CD14-positive monocyte (primary cell): ENCODE measurements around the gene STX1A. TPM values are rescaled to one million over a fixed set of nuclear protein-coding genes. Genes with fewer than 3 reads are reported as not detected.

Experiments used
- DNase-seq, 3 donors: peaks; one replicate each; pipeline ENCODE4 v3.0.0-alpha.2; 2011 to 2022
- H2AFZ ChIP-seq: 2 replicates; pipeline ENCODE4 v1.6.0; 2012; ENCODE audit warnings: mild to moderate bottlenecking, low read depth, low read length, inconsistent platforms; ENCODE audit not compliant: insufficient read depth, poor library complexity, severe bottlenecking
- H3K27ac ChIP-seq, 2 donors: 1 replicate in 1 of 2; 2 replicates in 1 of 2; pipeline ENCODE4 v1.5.1; 2012 to 2013; ENCODE audit warnings: low read length in 2 of 2, control low read depth in 1 of 2, inconsistent platforms in 1 of 2, low read depth in 1 of 2, mild to moderate bottlenecking in 1 of 2
- H3K27me3 ChIP-seq, 2 donors: one replicate each; pipeline versions ENCODE4 v1.6.0 to v1.6.1; 2011 to 2013; ENCODE audit warnings: low read length in 2 of 2; ENCODE audit not compliant: control insufficient read depth in 2 of 2, insufficient read depth in 2 of 2
- H3K36me3 ChIP-seq, 2 donors: replicated peaks in 1 of 2; 1 replicate in 1 of 2; 2 replicates in 1 of 2; pipeline versions ENCODE4 v1.5.1 to v1.6.1; 2012 to 2013; ENCODE audit warnings: low read length in 2 of 2, control low read depth in 1 of 2, inconsistent platforms in 1 of 2, mild to moderate bottlenecking in 1 of 2; ENCODE audit not compliant: insufficient read depth in 2 of 2, control insufficient read depth in 1 of 2
- H3K4me1 ChIP-seq, 2 donors: 1 replicate in 1 of 2; 2 replicates in 1 of 2; pipeline versions ENCODE4 v1.5.1 to v1.6.1; 2012 to 2013; ENCODE audit warnings: low read length in 2 of 2, control low read depth in 1 of 2, inconsistent platforms in 1 of 2, mild to moderate bottlenecking in 1 of 2, moderate library complexity in 1 of 2; ENCODE audit not compliant: insufficient read depth in 2 of 2, control insufficient read depth in 1 of 2
- H3K4me2 ChIP-seq: replicated peaks from 2 replicates; pipeline ENCODE3; 2012; ENCODE audit warnings: low read length, moderate library complexity, mild to moderate bottlenecking; ENCODE audit not compliant: poor library complexity, severe bottlenecking; ENCODE audit errors: extremely low read depth
- H3K4me3 ChIP-seq, 3 experiments: fragments of 200-600 bp in 1 of 3; sonication (generic) in 1 of 3; replicated peaks in 1 of 3; 1 replicate in 2 of 3; 2 replicates in 1 of 3; pipeline ENCODE4 v1.5.1; 2011 to 2013; ENCODE audit warnings: low read length in 3 of 3, mild to moderate bottlenecking in 3 of 3, control low read depth in 2 of 3, low read depth in 2 of 3, inconsistent platforms in 1 of 3, moderate library complexity in 1 of 3
- H3K79me2 ChIP-seq: 2 replicates; pipeline ENCODE4 v1.6.0; 2012; ENCODE audit warnings: mild to moderate bottlenecking, control low read depth, inconsistent platforms, low read length, moderate library complexity; ENCODE audit not compliant: insufficient read depth
- H3K9ac ChIP-seq: 2 replicates; pipeline ENCODE4 v1.6.0; 2017; ENCODE audit warnings: low read length, mild to moderate bottlenecking; ENCODE audit not compliant: insufficient read depth, poor library complexity, severe bottlenecking
- H3K9me3 ChIP-seq, 2 donors: replicated peaks in 1 of 2; 1 replicate in 1 of 2; 2 replicates in 1 of 2; pipeline versions ENCODE4 v1.5.1 to v1.6.1; 2012 to 2013; ENCODE audit warnings: low read length in 2 of 2, control low read depth in 1 of 2; ENCODE audit not compliant: control insufficient read depth in 1 of 2, insufficient read depth in 1 of 2
- H4K20me1 ChIP-seq: 2 replicates; pipeline ENCODE4 v1.6.0; 2012; ENCODE audit warnings: mild to moderate bottlenecking, low read length, control low read depth, moderate library complexity; ENCODE audit not compliant: insufficient read depth
- H3K27ac Mint-ChIP-seq, 7 donors: one replicate each; pipeline ENCODE4 v1.8.0; 2020; ENCODE audit warnings: mild to moderate bottlenecking in 7 of 7, mixed read lengths in 7 of 7, moderate library complexity in 6 of 7, inconsistent platforms in 2 of 7
- H3K27me3 Mint-ChIP-seq, 3 donors: one replicate each; pipeline ENCODE4 v1.8.0; 2021 to 2022; ENCODE audit warnings: low read depth in 3 of 3, mild to moderate bottlenecking in 3 of 3, mixed read lengths in 3 of 3, moderate library complexity in 3 of 3, inconsistent platforms in 1 of 3
- H3K36me3 Mint-ChIP-seq, 2 donors: one replicate each; pipeline ENCODE4 v1.8.0; 2020; ENCODE audit warnings: mixed read lengths in 2 of 2, inconsistent platforms in 1 of 2, mild to moderate bottlenecking in 1 of 2
- H3K4me1 Mint-ChIP-seq: one replicate; pipeline ENCODE4 v1.8.0; 2020; ENCODE audit warnings: mild to moderate bottlenecking, mixed read lengths
- H3K4me3 Mint-ChIP-seq, 2 donors: one replicate each; pipeline ENCODE4 v1.8.0; 2020; ENCODE audit warnings: mild to moderate bottlenecking in 2 of 2, mixed read lengths in 2 of 2, moderate library complexity in 1 of 2
- H3K9me3 Mint-ChIP-seq, 7 donors: one replicate each; pipeline ENCODE4 v1.8.0; 2020 to 2022; ENCODE audit warnings: mixed read lengths in 7 of 7, mild to moderate bottlenecking in 6 of 7, moderate library complexity in 6 of 7, inconsistent platforms in 2 of 7
- WGBS: methylation state at CpG from one replicate; pipeline ENCODE4 v1.1.5; 2013; ENCODE audit warnings: missing lambda C conversion rate; ENCODE audit not compliant: insufficient coverage; 5-methylcytosine and 5-hydroxymethylcytosine counted together
- intact Hi-C, 2 donors: fragments of 100-400 bp; cut with micrococcal nuclease; formaldehyde crosslinking; loops; one replicate each; pipeline versions ENCODE4 v1.15.0 to v1.15.1; 2023
- polyA plus RNA-seq, 3 donors: library from polyadenylated mRNA; depleted of rRNA in 1 of 3; unstranded in 2 of 3; stranded (reverse) in 1 of 3; fragments of 300-500 nt in 2 of 3; fragments of >200 nt in 1 of 3; fragmentation: Illumina TruSeq in 2 of 3; gene quantifications; 1 replicate in 2 of 3; 2 replicates in 1 of 3; pipeline ENCODE4 v1.2.3, GENCODE V29; 2012 to 2021
- TF ChIP-seq, protein P1 (sequence below): fragments of 200-600 bp; IDR thresholded peaks from one replicate; pipeline ENCODE4 v1.8.0; 2022; ENCODE audit warnings: antibody characterized with exemption, mild to moderate bottlenecking

STX1A gene
- polyA plus RNA-seq, 3 donors = 0.27 to 2.7 (median 0.37) TPM

DNA sequence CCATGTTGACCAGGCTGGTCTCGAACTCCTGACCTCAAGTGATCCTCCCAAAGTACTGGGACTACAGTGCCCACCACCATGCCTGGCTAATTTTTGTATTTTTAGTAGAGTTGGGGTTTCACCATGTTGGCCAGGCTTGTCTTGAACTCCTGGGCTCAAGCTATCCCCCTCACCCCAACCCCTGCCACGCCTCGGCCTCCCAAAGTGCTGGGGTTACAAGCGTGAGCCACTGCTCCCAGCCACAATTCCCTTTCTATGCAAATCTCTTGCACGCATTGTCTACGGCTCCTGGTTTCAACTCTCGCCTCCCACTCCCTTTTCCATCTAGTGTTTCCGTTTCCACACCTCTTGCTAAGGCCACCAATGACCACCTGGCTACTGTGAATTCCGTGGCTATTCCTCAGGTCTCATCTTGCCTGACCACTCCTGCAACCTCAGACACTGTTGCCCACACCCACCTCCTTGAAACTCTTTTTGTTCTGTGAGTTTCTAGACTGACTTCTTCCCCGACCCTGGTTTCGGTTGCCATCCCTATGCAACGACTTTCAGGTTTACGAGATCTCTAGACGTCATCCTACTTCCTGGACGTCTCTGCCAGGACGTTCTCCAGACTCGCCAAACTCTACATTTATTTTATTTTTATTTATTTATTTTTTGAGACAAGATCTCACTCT lies 47.2 kb upstream of the STX1A start:
- Mint-ChIP-seq H3K27me3 (peaks cover 50 to 69% (median 62%) of the 10 kb centered on the region in 3 donors), H3K27ac (no peak overlapping the region), H3K9me3 (peaks cover 0 to 7% (median 2%) of the 10 kb centered on the region in 7 donors), H3K36me3 (no peaks in the 10 kb centered on the region), H3K4me1 (peaks cover 2% of the 10 kb centered on the region), H3K4me3 (peak overlapping the region in 1 of 2 donors; percentile 53)
- no peak overlapping the region for H3K4me3 ChIP-seq
- H3K9me3 ChIP-seq = no peaks in the 10 kb centered on the region
- H3K4me1 ChIP-seq = no peaks in the 10 kb centered on the region
- TF ChIP-seq, protein P1, sequence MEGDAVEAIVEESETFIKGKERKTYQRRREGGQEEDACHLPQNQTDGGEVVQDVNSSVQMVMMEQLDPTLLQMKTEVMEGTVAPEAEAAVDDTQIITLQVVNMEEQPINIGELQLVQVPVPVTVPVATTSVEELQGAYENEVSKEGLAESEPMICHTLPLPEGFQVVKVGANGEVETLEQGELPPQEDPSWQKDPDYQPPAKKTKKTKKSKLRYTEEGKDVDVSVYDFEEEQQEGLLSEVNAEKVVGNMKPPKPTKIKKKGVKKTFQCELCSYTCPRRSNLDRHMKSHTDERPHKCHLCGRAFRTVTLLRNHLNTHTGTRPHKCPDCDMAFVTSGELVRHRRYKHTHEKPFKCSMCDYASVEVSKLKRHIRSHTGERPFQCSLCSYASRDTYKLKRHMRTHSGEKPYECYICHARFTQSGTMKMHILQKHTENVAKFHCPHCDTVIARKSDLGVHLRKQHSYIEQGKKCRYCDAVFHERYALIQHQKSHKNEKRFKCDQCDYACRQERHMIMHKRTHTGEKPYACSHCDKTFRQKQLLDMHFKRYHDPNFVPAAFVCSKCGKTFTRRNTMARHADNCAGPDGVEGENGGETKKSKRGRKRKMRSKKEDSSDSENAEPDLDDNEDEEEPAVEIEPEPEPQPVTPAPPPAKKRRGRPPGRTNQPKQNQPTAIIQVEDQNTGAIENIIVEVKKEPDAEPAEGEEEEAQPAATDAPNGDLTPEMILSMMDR = no peak
- peaks cover 9 to 41% of the 10 kb centered on the region in 2 donors for H3K27me3 ChIP-seq
- no peak for DNase-seq
- H3K27ac ChIP-seq = no peak overlapping the region
- H3K4me2 ChIP-seq = no peak overlapping the region
- no peak overlapping the region for H3K9ac ChIP-seq
- 93% methylated on average over 9 of the region's 17 CpGs for WGBS
- no peaks in the 10 kb centered on the region for H4K20me1 ChIP-seq
- H2AFZ ChIP-seq = no peak overlapping the region
- H3K36me3 ChIP-seq = no peaks in the 10 kb centered on the region
- intact Hi-C loops = no loop called here
- no peaks in the 10 kb centered on the region for H3K79me2 ChIP-seq

DNA sequence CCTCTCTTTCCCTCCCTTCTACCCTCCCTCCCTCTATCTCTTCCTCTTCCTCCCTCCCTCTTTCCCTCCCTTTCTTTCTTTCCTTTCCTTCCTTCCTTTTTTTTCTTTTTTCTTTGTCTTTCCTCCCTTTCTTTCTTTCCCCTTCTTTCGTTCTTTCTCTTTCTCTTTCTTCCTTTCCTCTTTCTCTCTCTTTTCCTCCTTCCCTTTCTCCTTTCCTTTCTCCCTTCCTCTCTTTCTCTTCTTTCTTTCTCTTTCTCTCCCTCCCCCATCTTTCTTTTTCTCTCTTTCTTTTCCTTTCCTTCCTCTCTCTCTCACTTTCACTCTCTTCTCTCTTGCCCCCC lies 43.2 kb upstream of the STX1A start:
- DNase-seq = no peak
- no peak overlapping the region for H3K4me3 ChIP-seq
- H3K9me3 ChIP-seq = no peaks in the 10 kb centered on the region
- H3K36me3 Mint-ChIP-seq = no peaks in the 10 kb centered on the region
- H3K27me3 ChIP-seq = peaks cover 0 to 3% of the 10 kb centered on the region in 2 donors
- 75% methylated on average over 1 of the region's 1 CpG for WGBS
- no peak overlapping the region for H3K4me3 Mint-ChIP-seq
- H3K4me1 ChIP-seq = no peaks in the 10 kb centered on the region
- H2AFZ ChIP-seq = no peak overlapping the region
- no peaks in the 10 kb centered on the region for H4K20me1 ChIP-seq
- H3K27ac ChIP-seq = no peak overlapping the region
- intact Hi-C loops = no loop called here
- peaks cover 0 to 3% (median 2%) of the 10 kb centered on the region in 7 donors for H3K9me3 Mint-ChIP-seq
- no peaks in the 10 kb centered on the region for H3K4me1 Mint-ChIP-seq
- TF ChIP-seq, protein P1 = no peak
- no peak overlapping the region for H3K9ac ChIP-seq
- H3K27me3 Mint-ChIP-seq = peaks cover 23 to 36% (median 33%) of the 10 kb centered on the region in 3 donors
- no peaks in the 10 kb centered on the region for H3K36me3 ChIP-seq
- H3K27ac Mint-ChIP-seq = no peak overlapping the region
- H3K79me2 ChIP-seq = no peaks in the 10 kb centered on the region
- H3K4me2 ChIP-seq = no peak overlapping the region
